NB4 (cell line): ENCODE results near the gene DEF6.

ENCODE experiments used
- DNase-seq: peaks from one replicate; pipeline ENCODE4 v3.0.0; 2010; ENCODE audit warnings: low read depth
- H3K4me3 ChIP-seq: one replicate; pipeline ENCODE4 v1.5.1; 2011; ENCODE audit warnings: mild to moderate bottlenecking, low read depth, low read length, moderate library complexity
- MYC ChIP-seq: IDR thresholded peaks from 2 replicates; pipeline ENCODE4 v1.6.1; 2011; ENCODE audit warnings: low read depth, low read length
- POLR2A ChIP-seq: IDR thresholded peaks from 2 replicates; pipeline ENCODE4 v1.6.1; 2011; ENCODE audit warnings: mild to moderate bottlenecking; ENCODE audit not compliant: insufficient read length; ENCODE audit errors: extremely low read depth
- TF ChIP-seq, protein P1 (sequence below): IDR thresholded peaks from 2 replicates; pipeline ENCODE4 v1.6.1; 2011; ENCODE audit warnings: low read depth, low read length
- TF ChIP-seq, protein P2 (sequence below): IDR thresholded peaks from one replicate; pipeline ENCODE4 v1.5.1; 2012; ENCODE audit warnings: low read depth, low read length

The DEF6 gene

GRCh38 chr6:35359744-35360348, 62.2 kb downstream of the DEF6 start:
- TF ChIP-seq, protein P1, sequence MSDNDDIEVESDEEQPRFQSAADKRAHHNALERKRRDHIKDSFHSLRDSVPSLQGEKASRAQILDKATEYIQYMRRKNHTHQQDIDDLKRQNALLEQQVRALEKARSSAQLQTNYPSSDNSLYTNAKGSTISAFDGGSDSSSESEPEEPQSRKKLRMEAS = no peak
- TF ChIP-seq, protein P2, sequence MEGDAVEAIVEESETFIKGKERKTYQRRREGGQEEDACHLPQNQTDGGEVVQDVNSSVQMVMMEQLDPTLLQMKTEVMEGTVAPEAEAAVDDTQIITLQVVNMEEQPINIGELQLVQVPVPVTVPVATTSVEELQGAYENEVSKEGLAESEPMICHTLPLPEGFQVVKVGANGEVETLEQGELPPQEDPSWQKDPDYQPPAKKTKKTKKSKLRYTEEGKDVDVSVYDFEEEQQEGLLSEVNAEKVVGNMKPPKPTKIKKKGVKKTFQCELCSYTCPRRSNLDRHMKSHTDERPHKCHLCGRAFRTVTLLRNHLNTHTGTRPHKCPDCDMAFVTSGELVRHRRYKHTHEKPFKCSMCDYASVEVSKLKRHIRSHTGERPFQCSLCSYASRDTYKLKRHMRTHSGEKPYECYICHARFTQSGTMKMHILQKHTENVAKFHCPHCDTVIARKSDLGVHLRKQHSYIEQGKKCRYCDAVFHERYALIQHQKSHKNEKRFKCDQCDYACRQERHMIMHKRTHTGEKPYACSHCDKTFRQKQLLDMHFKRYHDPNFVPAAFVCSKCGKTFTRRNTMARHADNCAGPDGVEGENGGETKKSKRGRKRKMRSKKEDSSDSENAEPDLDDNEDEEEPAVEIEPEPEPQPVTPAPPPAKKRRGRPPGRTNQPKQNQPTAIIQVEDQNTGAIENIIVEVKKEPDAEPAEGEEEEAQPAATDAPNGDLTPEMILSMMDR = no peak
- TF ChIP-seq POLR2A (no peak), MYC (no peak)
- no peak overlapping the region for H3K4me3 ChIP-seq
- no peak for DNase-seq

GRCh38 chr6:35360349-35361138, 62.9 kb downstream of the DEF6 start:
- no peak overlapping the region for H3K4me3 ChIP-seq
- TF ChIP-seq MYC (no peak), POLR2A (no peak)
- TF ChIP-seq, protein P2 = no peak
- TF ChIP-seq, protein P1 = no peak
- no peak for DNase-seq

DNA sequence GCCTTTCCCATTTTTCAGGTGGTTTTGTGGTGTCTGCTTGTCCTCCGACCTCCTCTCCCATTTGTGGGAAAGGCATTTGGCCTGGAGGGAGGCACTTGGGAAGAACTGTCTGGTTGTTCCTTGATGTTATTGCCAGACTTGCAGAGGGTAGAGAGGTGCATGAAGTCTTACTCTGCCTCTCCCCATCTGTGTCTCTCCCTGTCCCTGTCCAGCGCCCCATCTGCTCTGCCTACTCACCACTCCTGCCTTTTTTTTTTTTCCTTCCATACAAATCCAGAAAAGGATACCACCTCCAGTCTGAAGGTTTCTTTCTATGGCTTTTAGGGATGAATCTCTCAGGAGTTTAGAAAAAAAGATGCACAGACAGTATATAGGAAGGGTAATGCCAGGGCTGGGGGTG, 64.6 kb downstream of the DEF6 start:
- TF ChIP-seq, protein P1 = no peak
- TF ChIP-seq MYC (no peak), POLR2A (no peak)
- TF ChIP-seq, protein P2 = no peak
- no peak overlapping the region for H3K4me3 ChIP-seq
- DNase-seq = no peak

GRCh38 chr6:35363293-35363750, 65.7 kb downstream of the DEF6 start:
- peak; percentile 72 for DNase-seq
- TF ChIP-seq, protein P1 = peak; percentile 52
- TF ChIP-seq, protein P2 = no peak
- no peak overlapping the region for H3K4me3 ChIP-seq

- TF ChIP-seq, protein P1 = no peak
- no peak for TF ChIP-seq MYC
- TF ChIP-seq, protein P2 = no peak
- no peak for TF ChIP-seq POLR2A
- H3K4me3 ChIP-seq = no peak overlapping the region
- no peak for DNase-seq
Observed at GRCh38 chr6:35365594-35366203, 68.1 kb downstream of the DEF6 start.
